ENCODE results near the gene UBE2E2.

DNA sequence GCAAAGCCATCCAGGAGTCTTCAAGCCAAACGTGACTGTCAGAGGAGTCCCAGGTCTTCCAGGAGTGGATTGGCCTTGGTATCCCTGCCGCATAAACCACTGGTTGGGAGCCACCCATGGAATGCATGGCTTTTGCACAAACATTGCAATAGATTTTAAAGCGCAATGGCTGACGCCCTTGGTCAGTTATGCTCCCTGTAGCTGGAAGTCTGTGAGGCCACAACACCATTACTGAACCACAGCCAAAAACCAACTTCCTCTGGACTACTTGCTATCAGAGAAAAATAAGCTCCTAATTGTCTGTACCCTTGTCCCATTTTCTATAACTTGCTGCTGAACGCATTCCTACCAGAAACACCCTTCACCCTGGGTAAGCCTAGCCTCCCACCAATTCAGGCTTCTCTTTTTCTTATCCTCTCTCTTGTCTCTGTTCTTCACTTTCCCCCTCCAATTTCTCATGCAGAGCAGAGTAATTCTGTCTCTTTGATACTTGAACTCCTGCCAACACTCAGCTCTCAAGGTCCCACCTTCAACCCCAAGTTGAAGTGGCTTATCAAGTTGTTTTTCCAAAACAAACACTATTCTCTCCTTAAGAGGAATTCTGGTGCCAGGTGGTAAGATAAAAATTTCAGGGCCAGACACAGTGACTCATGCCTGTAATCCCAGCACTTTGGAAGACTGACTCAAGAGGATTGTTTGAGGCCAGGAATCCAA lies 426.2 kb downstream of the UBE2E2 start:
- TF ChIP-seq, protein P1, sequence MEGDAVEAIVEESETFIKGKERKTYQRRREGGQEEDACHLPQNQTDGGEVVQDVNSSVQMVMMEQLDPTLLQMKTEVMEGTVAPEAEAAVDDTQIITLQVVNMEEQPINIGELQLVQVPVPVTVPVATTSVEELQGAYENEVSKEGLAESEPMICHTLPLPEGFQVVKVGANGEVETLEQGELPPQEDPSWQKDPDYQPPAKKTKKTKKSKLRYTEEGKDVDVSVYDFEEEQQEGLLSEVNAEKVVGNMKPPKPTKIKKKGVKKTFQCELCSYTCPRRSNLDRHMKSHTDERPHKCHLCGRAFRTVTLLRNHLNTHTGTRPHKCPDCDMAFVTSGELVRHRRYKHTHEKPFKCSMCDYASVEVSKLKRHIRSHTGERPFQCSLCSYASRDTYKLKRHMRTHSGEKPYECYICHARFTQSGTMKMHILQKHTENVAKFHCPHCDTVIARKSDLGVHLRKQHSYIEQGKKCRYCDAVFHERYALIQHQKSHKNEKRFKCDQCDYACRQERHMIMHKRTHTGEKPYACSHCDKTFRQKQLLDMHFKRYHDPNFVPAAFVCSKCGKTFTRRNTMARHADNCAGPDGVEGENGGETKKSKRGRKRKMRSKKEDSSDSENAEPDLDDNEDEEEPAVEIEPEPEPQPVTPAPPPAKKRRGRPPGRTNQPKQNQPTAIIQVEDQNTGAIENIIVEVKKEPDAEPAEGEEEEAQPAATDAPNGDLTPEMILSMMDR (IDR thresholded peaks at IDR 0.05): no peak
- TF ChIP-seq POLR2A (IDR thresholded peaks at IDR 0.05): no peak
